ENCODE data around the gene SAMD9.
"Not testable (repeated sequence)": the region's sequence is repeated elsewhere in the genome, so short reads cannot be mapped to it uniquely, and the experiment has no call there.

- not testable (repeated sequence) for TF ChIP-seq POLR2A (IDR thresholded peaks at IDR 0.05; ENCODE audit: low read depth, low read length); CTCF (IDR thresholded peaks at IDR 0.05; ENCODE audit: extremely low read depth in 1 of 2, insufficient read depth in 1 of 2, low read depth in 1 of 2, low read length in 2 of 2); POLR2AphosphoS5 (IDR thresholded peaks at IDR 0.05; ENCODE audit: insufficient read depth, low read depth, low read length); EZH2 (IDR thresholded peaks at IDR 0.05; ENCODE audit: borderline replicate concordance, low read depth, low read length, severe bottlenecking); JUN (IDR thresholded peaks at IDR 0.05; ENCODE audit: borderline replicate concordance, insufficient read depth, insufficient read length, low read depth); GATA2 (IDR thresholded peaks at IDR 0.05; ENCODE audit: insufficient read depth, insufficient read length, low read depth, low read length); FOS (IDR thresholded peaks at IDR 0.05; ENCODE audit: borderline replicate concordance, insufficient read depth, low read length); MAX (IDR thresholded peaks at IDR 0.05; ENCODE audit: insufficient read depth, insufficient read length); MYC (IDR thresholded peaks at IDR 0.05; ENCODE audit: low read depth, low read length)
Measured at GRCh38 chr7:93123532-93123931, 5.8 kb upstream of the SAMD9 start.
